Astrocyte of the cerebellum (primary cell): ENCODE data around the gene ARHGEF11.

ENCODE experiments used
- DNase-seq: peaks from one replicate; pipeline ENCODE4 v3.0.0-alpha.2; 2011; ENCODE audit warnings: low read depth
- H3K4me3 ChIP-seq: 2 replicates; pipeline ENCODE4 v1.5.1; 2011; ENCODE audit warnings: mild to moderate bottlenecking, low read depth, low read length, moderate library complexity
- in situ Hi-C: cut with HindIII; loops from 2 replicates; pipeline ENCODE4 v1.10.0; 2017; ENCODE audit warnings: low sequenced_read_pairs
- TF ChIP-seq, protein P1 (sequence below): IDR thresholded peaks from 2 replicates; pipeline ENCODE4 v1.5.1; 2012; ENCODE audit warnings: low read length, low read depth, moderate library complexity, mild to moderate bottlenecking; ENCODE audit errors: missing control alignments

The ARHGEF11 gene

DNA sequence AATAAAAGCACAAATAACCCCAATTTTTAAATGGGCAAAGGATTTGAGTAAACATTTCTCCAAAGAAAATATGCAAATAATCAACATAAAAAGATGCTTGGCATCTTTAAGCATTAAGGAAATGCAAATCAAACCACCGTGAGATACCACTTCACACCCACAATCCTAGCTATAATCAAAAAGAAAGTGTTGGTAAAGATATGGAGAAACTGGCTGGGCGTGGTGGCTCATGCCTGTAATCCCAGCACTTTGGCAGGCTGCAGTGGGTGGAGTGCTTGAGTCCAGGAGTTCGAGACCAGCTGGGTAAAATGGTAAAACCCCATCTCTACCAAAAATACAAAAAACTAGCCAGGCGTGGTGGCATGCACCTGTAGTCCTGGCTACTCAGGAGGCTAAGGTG, 16.9 kb downstream of the ARHGEF11 start:
- H3K4me3 ChIP-seq: no peak overlapping the region
- no peak for DNase-seq
- in situ Hi-C loops: no loop called here
- TF ChIP-seq, protein P1, sequence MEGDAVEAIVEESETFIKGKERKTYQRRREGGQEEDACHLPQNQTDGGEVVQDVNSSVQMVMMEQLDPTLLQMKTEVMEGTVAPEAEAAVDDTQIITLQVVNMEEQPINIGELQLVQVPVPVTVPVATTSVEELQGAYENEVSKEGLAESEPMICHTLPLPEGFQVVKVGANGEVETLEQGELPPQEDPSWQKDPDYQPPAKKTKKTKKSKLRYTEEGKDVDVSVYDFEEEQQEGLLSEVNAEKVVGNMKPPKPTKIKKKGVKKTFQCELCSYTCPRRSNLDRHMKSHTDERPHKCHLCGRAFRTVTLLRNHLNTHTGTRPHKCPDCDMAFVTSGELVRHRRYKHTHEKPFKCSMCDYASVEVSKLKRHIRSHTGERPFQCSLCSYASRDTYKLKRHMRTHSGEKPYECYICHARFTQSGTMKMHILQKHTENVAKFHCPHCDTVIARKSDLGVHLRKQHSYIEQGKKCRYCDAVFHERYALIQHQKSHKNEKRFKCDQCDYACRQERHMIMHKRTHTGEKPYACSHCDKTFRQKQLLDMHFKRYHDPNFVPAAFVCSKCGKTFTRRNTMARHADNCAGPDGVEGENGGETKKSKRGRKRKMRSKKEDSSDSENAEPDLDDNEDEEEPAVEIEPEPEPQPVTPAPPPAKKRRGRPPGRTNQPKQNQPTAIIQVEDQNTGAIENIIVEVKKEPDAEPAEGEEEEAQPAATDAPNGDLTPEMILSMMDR: no peak

DNA sequence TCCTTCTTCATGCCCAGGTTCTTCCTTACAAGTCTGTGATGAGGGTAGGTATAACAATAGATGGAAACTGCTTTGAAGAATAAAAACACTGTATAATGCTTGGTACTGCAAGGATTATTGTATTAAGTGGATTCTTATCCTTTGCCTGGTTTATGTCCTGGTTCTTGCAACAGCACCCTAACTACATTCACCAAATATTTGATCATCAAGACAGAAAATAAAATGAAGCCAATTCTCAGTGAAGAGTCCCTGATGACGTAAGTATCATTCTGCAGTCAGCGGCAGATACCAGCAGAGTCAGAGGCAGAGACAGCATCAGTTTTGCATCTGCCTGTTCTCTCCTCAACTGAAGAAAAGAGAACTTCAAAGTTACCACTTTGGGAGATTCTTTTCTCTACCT, 19.7 kb downstream of the ARHGEF11 start:
- TF ChIP-seq, protein P1: no peak
- in situ Hi-C loops: no loop called here
- no peak overlapping the region for H3K4me3 ChIP-seq
- DNase-seq: no peak

DNA sequence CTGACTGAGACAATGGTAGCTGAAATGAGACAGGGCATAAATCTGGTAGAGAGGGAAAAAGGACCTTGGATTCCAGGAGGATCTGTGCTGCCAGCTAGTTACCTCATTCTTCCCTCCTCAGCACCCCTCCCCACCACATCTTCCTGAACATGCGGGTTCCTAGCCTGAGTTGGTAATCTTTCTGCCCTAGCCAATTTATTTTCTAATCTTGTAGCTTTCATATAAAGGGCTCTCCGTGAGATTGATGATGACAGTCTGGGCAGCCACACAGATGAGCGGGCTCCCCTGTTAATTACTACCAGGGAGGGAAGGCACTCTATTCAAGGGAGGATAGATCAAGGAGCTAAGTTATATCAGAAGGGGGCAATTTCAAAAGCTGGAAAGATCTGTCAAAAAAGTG, 20.2 kb downstream of the ARHGEF11 start:
- TF ChIP-seq, protein P1: no peak
- DNase-seq: no peak
- H3K4me3 ChIP-seq: no peak overlapping the region
- in situ Hi-C loops: no loop called here

DNA sequence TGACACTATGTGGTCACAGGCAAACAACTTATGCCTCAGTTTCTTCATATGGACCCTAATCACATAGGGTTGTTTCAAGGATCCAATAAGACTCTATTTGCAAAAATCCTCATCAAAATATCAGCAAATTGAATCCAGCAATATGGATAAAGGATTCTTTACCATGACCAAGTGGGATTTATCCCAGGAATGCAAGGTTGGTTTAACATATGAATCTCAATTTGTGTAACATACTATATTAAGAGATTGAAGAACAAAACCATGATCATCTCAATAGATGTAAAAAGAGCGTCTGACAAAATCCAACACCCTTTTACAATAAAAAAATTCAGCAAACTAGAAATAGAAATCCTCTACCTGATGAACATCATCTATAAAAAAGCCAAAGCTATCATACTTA, 23.9 kb downstream of the ARHGEF11 start:
- no peak overlapping the region for H3K4me3 ChIP-seq
- TF ChIP-seq, protein P1: no peak
- in situ Hi-C loops: no loop called here
- DNase-seq: no peak

DNA sequence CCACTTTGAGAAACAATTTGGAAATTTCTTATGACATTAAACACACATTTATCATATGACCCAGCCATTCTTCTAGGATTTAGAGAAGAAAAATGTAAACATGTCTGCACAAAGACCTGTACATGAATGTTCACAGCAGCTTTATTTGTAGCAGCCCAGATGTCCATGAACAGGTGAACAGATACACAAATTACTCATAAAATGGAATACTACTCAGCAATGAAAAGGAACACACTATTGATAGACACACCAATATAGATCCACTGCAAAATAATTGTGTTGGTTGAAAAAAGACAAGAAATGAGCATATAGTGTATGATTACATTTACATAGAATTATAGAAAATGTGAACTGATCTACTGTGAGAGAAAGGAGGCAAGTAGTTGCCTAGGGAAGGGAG, 26.1 kb downstream of the ARHGEF11 start:
- no peak for DNase-seq
- TF ChIP-seq, protein P1: no peak
- no peak overlapping the region for H3K4me3 ChIP-seq
- in situ Hi-C loops: no loop called here

DNA sequence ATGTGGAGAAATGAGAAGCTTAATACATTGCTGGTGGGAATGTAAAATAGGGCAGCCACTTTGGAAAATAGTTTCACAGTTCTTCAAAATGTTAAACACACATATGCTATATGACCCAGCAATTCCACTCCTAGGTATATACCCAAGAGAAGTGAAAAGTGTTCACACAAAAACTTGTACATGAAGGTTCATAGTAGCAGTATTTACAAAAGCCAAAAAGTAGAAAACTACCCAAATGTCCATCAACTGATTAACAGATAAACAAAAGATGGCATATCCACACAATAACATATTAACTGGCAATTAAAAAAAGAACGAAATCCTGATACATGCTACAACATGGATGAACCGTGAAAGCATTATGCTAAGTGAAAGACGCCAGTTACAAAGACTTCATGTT, 33.7 kb downstream of the ARHGEF11 start:
- no peak overlapping the region for H3K4me3 ChIP-seq
- TF ChIP-seq, protein P1: no peak
- DNase-seq: no peak
- in situ Hi-C loops: no loop called here

DNA sequence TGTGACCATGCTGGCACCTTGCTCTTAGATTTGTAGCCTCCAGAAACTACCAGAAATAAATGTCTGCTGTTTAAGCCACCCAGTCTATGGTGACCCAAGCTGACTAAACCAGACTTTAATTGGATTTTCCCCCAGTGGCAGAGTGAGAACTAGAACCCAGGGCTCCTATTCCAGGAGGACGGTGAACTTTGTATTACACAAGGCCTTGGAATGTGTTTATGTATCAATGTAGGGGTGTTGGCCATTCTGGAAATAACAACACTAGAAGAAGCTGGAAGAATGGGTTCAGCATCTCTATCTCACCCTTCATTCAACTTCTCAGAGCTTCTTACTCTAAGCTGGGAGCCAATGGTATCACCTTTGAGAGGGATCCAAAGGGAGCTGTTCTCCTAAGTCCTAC, 37.0 kb downstream of the ARHGEF11 start:
- in situ Hi-C loops: no loop called here

More for the DNA sequence above, 37.0 kb downstream of the ARHGEF11 start:
- H3K4me3 ChIP-seq: no peak overlapping the region
- no peak for DNase-seq
- TF ChIP-seq, protein P1: no peak
